ENCODE measurements around the gene RAD23A. TPM values are rescaled to one million over a fixed set of nuclear protein-coding genes. Genes with fewer than 3 reads are reported as not detected.

The RAD23A gene
- total and polyA plus RNA-seq, 9 of the 15 experiments (the other 6 are each of a cell fraction or from before 2014, with no cell fraction given): 9.5 to 181 (median 101) TPM

DNA sequence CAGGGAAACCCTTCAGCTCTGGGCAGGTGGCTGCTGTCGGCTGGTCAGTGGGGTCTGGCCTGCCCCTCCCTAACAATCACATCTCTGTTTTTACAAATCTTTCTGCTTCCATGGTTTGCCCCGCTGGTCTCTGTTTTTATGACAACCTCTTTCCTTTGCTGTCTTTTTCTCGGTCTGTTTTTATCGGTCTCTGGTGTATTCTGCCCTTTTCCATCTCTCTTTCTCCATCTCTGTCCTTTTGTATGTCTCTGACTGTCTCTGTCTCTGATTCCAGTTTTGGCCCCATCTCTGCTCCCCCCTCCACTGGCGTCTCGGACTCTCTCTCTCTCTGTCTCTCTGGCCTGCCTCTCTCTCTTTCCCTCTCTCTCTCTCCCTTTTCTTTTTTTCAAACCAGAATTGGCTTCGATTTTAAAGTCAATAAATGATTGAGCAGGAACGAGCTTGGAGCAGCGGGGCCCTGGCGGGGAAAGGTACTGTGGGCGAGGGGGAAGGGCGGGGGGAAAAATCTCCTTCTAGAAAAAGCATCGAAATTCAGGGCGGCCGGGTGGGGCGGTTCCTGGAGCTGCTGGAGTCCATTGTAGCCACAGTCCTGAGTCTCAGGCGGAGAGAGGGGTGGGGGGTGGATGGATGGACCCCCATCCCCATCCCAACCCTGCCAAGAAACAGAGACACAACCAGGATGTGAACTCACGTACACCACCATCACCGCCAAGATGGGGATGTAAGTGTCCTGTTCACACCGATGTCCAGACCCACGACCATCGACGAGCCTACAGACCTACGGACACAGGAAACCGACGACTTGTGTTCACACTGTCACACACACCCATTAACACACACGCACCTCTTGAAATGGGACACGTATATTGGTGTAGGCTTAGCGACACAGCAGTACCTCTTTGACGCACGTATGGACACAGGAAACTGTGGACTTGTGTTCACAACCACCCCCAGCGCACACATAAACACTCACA, 52.6 kb downstream of the RAD23A start:
- H3K79me2 ChIP-seq (ENCODE audit: control insufficient read depth, insufficient read depth, low read length): peaks cover 54% of the 10 kb centered on the region
- H3K27ac ChIP-seq (ENCODE audit: extremely low read depth, low read depth, low read length): no peak overlapping the region
- CTCF ChIA-PET (ENCODE audit: low intra/inter-chr PET ratio): no interaction called here
- in situ Hi-C loops (cut with MboI): no loop called here
- peaks cover 17% of the 10 kb centered on the region; the same call in 1 of the 3 replicates for H3K36me3 ChIP-seq (ENCODE audit: control insufficient read depth, insufficient read depth, low read length)
- peaks cover 8% of the 10 kb centered on the region for H4K20me1 ChIP-seq (replicated peaks; ENCODE audit: control insufficient read depth, insufficient read depth, low read length)
- H3K9ac ChIP-seq (ENCODE audit: insufficient read depth in 1 of 2, low read depth in 2 of 2, low read length in 2 of 2): no peak overlapping the region; a peak in 1 of 4 replicates
- H2AFZ ChIP-seq (ENCODE audit: low read depth, low read length): no peak overlapping the region
- POLR2A ChIA-PET: interaction anchor here (0.6 to 1.6 kb wide), 2 partner anchors 8 to 154 kb away, joined by 3 read pairs; no protein-coding TSS in a partner anchor
- TF ChIP-seq, protein P1, sequence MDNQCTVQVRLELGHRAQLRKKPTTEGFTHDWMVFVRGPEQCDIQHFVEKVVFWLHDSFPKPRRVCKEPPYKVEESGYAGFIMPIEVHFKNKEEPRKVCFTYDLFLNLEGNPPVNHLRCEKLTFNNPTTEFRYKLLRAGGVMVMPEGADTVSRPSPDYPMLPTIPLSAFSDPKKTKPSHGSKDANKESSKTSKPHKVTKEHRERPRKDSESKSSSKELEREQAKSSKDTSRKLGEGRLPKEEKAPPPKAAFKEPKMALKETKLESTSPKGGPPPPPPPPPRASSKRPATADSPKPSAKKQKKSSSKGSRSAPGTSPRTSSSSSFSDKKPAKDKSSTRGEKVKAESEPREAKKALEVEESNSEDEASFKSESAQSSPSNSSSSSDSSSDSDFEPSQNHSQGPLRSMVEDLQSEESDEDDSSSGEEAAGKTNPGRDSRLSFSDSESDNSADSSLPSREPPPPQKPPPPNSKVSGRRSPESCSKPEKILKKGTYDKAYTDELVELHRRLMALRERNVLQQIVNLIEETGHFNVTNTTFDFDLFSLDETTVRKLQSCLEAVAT (IDR thresholded peaks at IDR 0.05): peak in 1 of 2 experiments; percentile 81; a peak in 2 of 4 replicates
- TF ChIP-seq, protein P2, sequence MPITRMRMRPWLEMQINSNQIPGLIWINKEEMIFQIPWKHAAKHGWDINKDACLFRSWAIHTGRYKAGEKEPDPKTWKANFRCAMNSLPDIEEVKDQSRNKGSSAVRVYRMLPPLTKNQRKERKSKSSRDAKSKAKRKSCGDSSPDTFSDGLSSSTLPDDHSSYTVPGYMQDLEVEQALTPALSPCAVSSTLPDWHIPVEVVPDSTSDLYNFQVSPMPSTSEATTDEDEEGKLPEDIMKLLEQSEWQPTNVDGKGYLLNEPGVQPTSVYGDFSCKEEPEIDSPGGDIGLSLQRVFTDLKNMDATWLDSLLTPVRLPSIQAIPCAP (CRISPR knock-in tag; IDR thresholded peaks at IDR 0.05; ENCODE audit: borderline replicate concordance): no peak
- no peak for TF ChIP-seq SIN3A (IDR thresholded peaks at IDR 0.05; ENCODE audit: borderline replicate concordance in 2 of 2, control insufficient read depth in 1 of 2, low read depth in 2 of 2, low read length in 2 of 2)
- ATAC-seq (no peak), DNase-seq (ENCODE audit: extremely low read depth in 1 of 4, low spot score in 3 of 4) (no peak), FAIRE-seq (no peak)
- no peak overlapping the region for H3K4me3 ChIP-seq
- 86% methylated on average over 23 of the region's 32 CpGs for WGBS (ENCODE audit: insufficient coverage, low coverage, missing lambda C conversion rate)
- no peaks in the 10 kb centered on the region for H3K27me3 ChIP-seq (ENCODE audit: control insufficient read depth in 2 of 2, insufficient read depth in 2 of 2, low read length in 2 of 2)
- H3K4me2 ChIP-seq (ENCODE audit: insufficient read depth, low read length): no peak overlapping the region
- H3K9me3 ChIP-seq (replicated peaks; ENCODE audit: control insufficient read depth, insufficient read depth, low read depth, low read length): no peaks in the 10 kb centered on the region
- intact Hi-C loops (cut with micrococcal nuclease): no loop called here
- TSS peak; percentile 57 for BruUV-seq (replicated peaks)
- H3K4me1 ChIP-seq (replicated peaks in 1 of 2; ENCODE audit: control insufficient read depth in 2 of 2, insufficient read depth in 2 of 2, low read length in 2 of 2): peaks cover 5 to 50% of the 10 kb centered on the region in 2 experiments; a peak in 4 of 5 replicates
- H3K9me1 ChIP-seq (ENCODE audit: control insufficient read depth, insufficient read depth, low read length): peaks cover 6% of the 10 kb centered on the region

Measured in K562 (cell line).